ENCODE results near the gene PDF.
"Not testable (repeated sequence)": the region's sequence is repeated elsewhere in the genome, so short reads cannot be mapped to it uniquely, and the experiment has no call there.

GRCh38 chr16:69291657-69292056 lies 38.7 kb downstream of the PDF start:
- not testable (repeated sequence) for TF ChIP-seq CTCF (IDR thresholded peaks at IDR 0.05; ENCODE audit: extremely low read depth in 1 of 2, insufficient read depth in 1 of 2, low read depth in 1 of 2, low read length in 2 of 2); POLR2AphosphoS5 (IDR thresholded peaks at IDR 0.05; ENCODE audit: insufficient read depth, low read depth, low read length); MAX (IDR thresholded peaks at IDR 0.05; ENCODE audit: insufficient read depth, insufficient read length); EZH2 (IDR thresholded peaks at IDR 0.05; ENCODE audit: borderline replicate concordance, low read depth, low read length, severe bottlenecking)
